ENCODE measurements around the gene MCCC2. TPM values are rescaled to one million over a fixed set of nuclear protein-coding genes. Genes with fewer than 3 reads are reported as not detected.

Gene MCCC2
- total RNA-seq, 1 donor from 2014 or later, result 12.9 TPM

Other genes with a start within 250 kb of the MCCC2 start
- gene BDP1, start 131.7 kb upstream of the MCCC2 start, total RNA-seq, result 12.9 and 19.2 TPM in 2 replicates
- not detected in 2 replicates for gene CARTPT, start 131.9 kb downstream of the MCCC2 start, total RNA-seq